ENCODE data around the gene PTPRN2. TPM values are rescaled to one million over a fixed set of nuclear protein-coding genes. Genes with fewer than 3 reads are reported as not detected.

PTPRN2 gene
- total and polyA plus RNA-seq, 2 of the 8 experiments (the other 6 are each of a cell fraction or from before 2014, with no cell fraction given) = 2.6 to 4.5 TPM

DNA sequence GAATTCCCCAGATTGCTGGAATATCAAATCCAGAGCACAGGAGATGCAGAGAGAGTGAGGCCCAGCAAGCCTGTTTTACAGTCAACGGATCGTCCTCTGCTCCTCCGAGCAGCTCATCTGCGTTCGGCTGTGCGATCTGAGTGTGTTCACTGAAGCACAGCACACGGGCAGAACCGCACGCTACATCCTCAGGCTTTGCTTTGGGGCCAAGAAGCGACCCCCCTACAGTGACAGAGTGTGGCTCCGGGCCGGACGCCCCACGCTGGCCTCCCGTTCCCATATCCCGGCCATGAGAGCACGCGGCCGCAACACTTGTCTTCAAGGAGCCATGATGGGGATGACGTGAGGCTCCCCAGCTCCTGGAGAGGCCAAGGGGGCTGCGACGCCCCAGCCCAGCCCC lies 819.4 kb downstream of the PTPRN2 start:
- Histone ChIP-seq H3K23ac (ENCODE audit: insufficient read length) (no peak overlapping the region), H2BK20ac (ENCODE audit: low read length) (no peak overlapping the region), H2BK5ac (ENCODE audit: low read depth, low read length) (no peak overlapping the region), H2AK5ac (ENCODE audit: low read depth, low read length) (no peak overlapping the region), H3K56ac (replicated peaks; ENCODE audit: insufficient read length, low read depth, low read length) (no peak overlapping the region), H4K20me1 (replicated peaks in 1 of 2; ENCODE audit: control insufficient read depth in 1 of 2, insufficient read depth in 2 of 2, low read length in 2 of 2) (peaks cover 0 to 19% of the 10 kb centered on the region in 2 experiments), H3K27ac (ENCODE audit: low read depth, low read length) (no peak overlapping the region), H3K79me1 (ENCODE audit: low read depth, low read length) (no peaks in the 10 kb centered on the region), H4K8ac (ENCODE audit: extremely low read depth, insufficient read depth, low read length) (no peak overlapping the region), H2BK120ac (replicated peaks; ENCODE audit: low read depth, low read length) (no peak overlapping the region), H4K5ac (ENCODE audit: insufficient read length, low read depth, low read length) (no peak overlapping the region), H3K9me3 (ENCODE audit: insufficient read depth in 2 of 2, low read depth in 1 of 2, low read length in 1 of 2) (peaks cover 6 to 14% of the 10 kb centered on the region in 2 experiments; a peak in 3 of 4 replicates), H2BK15ac (ENCODE audit: low read length) (no peak overlapping the region), H2BK12ac (ENCODE audit: low read depth, low read length) (no peak overlapping the region), H3K9ac (replicated peaks in 1 of 4; ENCODE audit: extremely low read depth in 1 of 4, low read depth in 3 of 4, low read length in 3 of 4) (no peak overlapping the region), H3K23me2 (ENCODE audit: low read depth, low read length) (peaks cover 25% of the 10 kb centered on the region; the same call in 1 of the 2 replicates), H3K27me3 (replicated peaks in 1 of 4; ENCODE audit: control insufficient read depth in 3 of 4, extremely low read depth in 1 of 4, insufficient read depth in 3 of 4, low read length in 3 of 4) (0 out of 7 replicates have a peak, but pooled peaks cover 0 to 2% (median 0%) of the 10 kb centered on the region in 4 experiments), H3K4ac (replicated peaks; ENCODE audit: insufficient read length, low read depth, low read length) (no peak overlapping the region), H3K4me3 (ENCODE audit: extremely low read depth in 1 of 4, insufficient read depth in 2 of 4, low read depth in 3 of 4, low read length in 4 of 4) (no peak overlapping the region), H3K4me2 (ENCODE audit: insufficient read depth in 1 of 2, low read depth in 2 of 2, low read length in 2 of 2) (no peak overlapping the region), H3K4me1 (replicated peaks in 1 of 4; ENCODE audit: control insufficient read depth in 3 of 4, insufficient read depth in 4 of 4, low read length in 3 of 4) (no peaks in the 10 kb centered on the region), H4K91ac (replicated peaks; ENCODE audit: insufficient read length, low read length) (no peak overlapping the region), H2AFZ (ENCODE audit: low read length) (no peak overlapping the region), H3K79me2 (ENCODE audit: control insufficient read depth in 1 of 2, insufficient read depth in 2 of 2, low read length in 2 of 2) (no peaks in the 10 kb centered on the region), H3K36me3 (ENCODE audit: control insufficient read depth in 2 of 4, insufficient read depth in 4 of 4, low read length in 3 of 4) (no peaks in the 10 kb centered on the region; a peak in 1 of 8 replicates), H3K14ac (ENCODE audit: insufficient read length) (no peak overlapping the region), H3K18ac (ENCODE audit: extremely low read depth, low read length) (no peak overlapping the region)
- POLR2A ChIA-PET (ENCODE audit: partially characterized antibody) = no interaction called here
- 95% methylated on average over 22 of the region's 22 CpGs; no CpG with 5 or more reads in 1 of the 2 experiments for WGBS, 2 experiments (ENCODE audit: extremely low coverage in 1 of 2, insufficient coverage in 1 of 2, insufficient read length in 1 of 2, insufficient replicate concordance in 2 of 2, low coverage in 1 of 2, low lambda C conversion rate in 2 of 2, missing lambda C conversion rate in 1 of 2)
- DNase-seq (ENCODE audit: low read depth in 1 of 2, low spot score in 2 of 2) (no peak), FAIRE-seq (no peak)
- CTCF ChIA-PET (ENCODE audit: partially characterized antibody) = no interaction called here
- TF ChIP-seq, protein P1, sequence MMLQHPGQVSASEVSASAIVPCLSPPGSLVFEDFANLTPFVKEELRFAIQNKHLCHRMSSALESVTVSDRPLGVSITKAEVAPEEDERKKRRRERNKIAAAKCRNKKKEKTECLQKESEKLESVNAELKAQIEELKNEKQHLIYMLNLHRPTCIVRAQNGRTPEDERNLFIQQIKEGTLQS (IDR thresholded peaks at IDR 0.05; ENCODE audit: insufficient read depth, low read depth, low read length) = no peak
- TF ChIP-seq NANOG (IDR thresholded peaks at IDR 0.05; ENCODE audit: insufficient read depth, low read depth, low read length, poor library complexity, severe bottlenecking) (no peak), EGR1 (IDR thresholded peaks at IDR 0.05; ENCODE audit: borderline replicate concordance, low read depth, low read length) (no peak), FOSL1 (IDR thresholded peaks at IDR 0.05; ENCODE audit: insufficient read depth, low read depth, low read length) (no peak), BRCA1 (IDR thresholded peaks at IDR 0.05; ENCODE audit: low read depth, low read length) (no peak), SIX5 (IDR thresholded peaks at IDR 0.05; ENCODE audit: low read depth, low read length) (no peak), CEBPB (IDR thresholded peaks at IDR 0.05; ENCODE audit: low read depth, low read length) (no peak), BCL11A (IDR thresholded peaks at IDR 0.05; ENCODE audit: low read depth in 2 of 2, low read length in 2 of 2) (no peak), KDM1A (IDR thresholded peaks at IDR 0.05; ENCODE audit: borderline replicate concordance, low read length) (no peak), SIRT6 (IDR thresholded peaks at IDR 0.05; ENCODE audit: low read length) (no peak), GABPA (IDR thresholded peaks at IDR 0.05; ENCODE audit: borderline replicate concordance, insufficient read depth, low read length) (no peak)

Data from H1 (cell line).